Sciatic nerve (tissue), 2 donors: ENCODE measurements around the gene UPK1A. TPM values are rescaled to one million over a fixed set of nuclear protein-coding genes. Genes with fewer than 3 reads are reported as not detected.
"Not testable (repeated sequence)": the region's sequence is repeated elsewhere in the genome, so short reads cannot be mapped to it uniquely, and the experiment has no call there.

ENCODE experiments used
- ATAC-seq: fragments of 200-7000 bp; cut with Tn5 transposase; one replicate; pipeline ENCODE4 v1.9.1; 2020; ENCODE audit warnings: mild to moderate bottlenecking, moderate library complexity
- DNase-seq: peaks from one replicate; pipeline ENCODE4 v3.0.0-alpha.2; 2020; ENCODE audit warnings: low spot score
- intact Hi-C: fragments of 100-400 bp; cut with DNase I; formaldehyde crosslinking; loops from one replicate; pipeline ENCODE4 v1.14.2; 2022
- total RNA-seq: library from RNA; stranded (reverse); fragmentation: NEBNext Ultra II Directional; extraction: Animal tissue kit (Norgen Biotek cat#: 25700); gene quantifications from one replicate; pipeline ENCODE4 v1.2.1, GENCODE V29; 2021
- donor health status: DM: no; HTN: no; CAD: no.
- donor health status: DM: no; HTN: no; CAD: no.

Gene UPK1A
- total RNA-seq, 1 donor from 2014 or later = not detected

DNA sequence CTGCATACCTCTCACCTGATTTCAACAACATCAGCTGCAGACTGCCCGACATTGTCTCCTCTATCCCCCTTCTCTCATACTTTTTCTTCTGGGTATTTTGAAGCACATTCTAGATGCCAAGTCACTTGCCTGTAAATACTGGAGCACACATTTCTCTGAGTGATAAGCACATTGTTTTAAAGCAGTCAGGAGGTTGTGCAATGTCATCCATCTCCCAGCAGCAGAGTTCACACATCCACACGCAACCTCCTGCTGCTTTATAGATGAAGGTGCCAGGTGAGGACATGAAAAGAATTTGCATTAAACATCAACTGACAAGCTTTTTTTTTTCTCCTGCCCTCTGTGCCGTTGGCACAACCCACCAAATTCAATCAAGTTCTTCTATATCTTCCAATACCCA is 5.5 kb downstream of the UPK1A start:
- no peak for DNase-seq

GRCh38 chr19:35673121-35673804 is 6.9 kb downstream of the UPK1A start:
- intact Hi-C loops = no loop called here
- ATAC-seq = peak; percentile 41
- DNase-seq = no peak

More for the DNA sequence above, 5.5 kb downstream of the UPK1A start:
- intact Hi-C loops = no loop called here
- no peak for ATAC-seq

DNA sequence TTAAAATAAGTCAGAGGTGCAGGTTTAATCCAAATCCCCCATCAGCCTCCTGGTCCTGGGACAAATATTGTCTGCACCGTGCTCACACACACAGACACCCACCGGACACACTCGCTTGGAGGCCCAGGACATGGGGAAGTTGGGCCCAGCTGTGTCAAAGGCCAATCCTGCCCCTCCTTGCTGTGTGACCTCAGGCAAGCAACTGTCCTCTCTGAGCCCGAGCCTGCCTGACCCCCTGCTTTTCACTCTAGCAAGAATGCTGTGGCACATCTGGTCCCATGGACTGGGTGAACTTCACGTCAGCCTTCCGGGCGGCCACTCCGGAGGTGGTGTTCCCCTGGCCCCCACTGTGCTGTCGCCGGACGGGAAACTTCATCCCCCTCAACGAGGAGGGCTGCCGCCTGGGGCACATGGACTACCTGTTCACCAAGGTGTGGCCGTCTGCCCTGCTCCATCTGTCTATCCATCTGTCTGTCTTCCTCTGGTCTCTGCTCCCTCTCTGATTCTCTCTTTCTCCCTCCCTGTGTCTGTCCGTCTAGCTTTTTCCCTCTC is 9.3 kb downstream of the UPK1A start:
- ATAC-seq (no peak), DNase-seq (no peak)
- intact Hi-C loops = no loop called here

GRCh38 chr19:35689836-35690235 is 23.5 kb downstream of the UPK1A start:
- no peak for ATAC-seq
- DNase-seq = no peak
- intact Hi-C loops = no loop called here

- DNase-seq, intact Hi-C loops, ATAC-seq: not testable (repeated sequence)
Observed at GRCh38 chr19:35691106-35691505, 24.8 kb downstream of the UPK1A start.

DNA sequence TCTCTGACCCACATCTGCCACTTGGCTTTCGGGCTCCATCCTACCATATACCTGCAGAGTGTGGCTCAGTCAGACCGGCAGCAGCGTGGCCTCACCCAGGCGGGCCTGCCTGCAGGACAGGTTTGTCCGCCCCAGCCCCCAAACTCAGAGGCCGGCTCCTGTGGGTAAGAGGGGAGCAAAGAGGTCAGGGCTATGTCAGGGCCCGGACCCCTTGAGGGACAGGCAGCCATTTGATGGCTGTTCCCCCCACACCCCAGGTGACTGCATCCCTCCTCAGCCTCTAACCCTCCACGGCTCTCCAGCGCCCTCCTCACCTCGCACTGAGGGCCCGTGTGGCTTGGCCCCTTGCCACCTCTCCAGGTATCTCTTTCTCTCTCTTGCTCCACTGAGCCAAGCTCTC is 25.7 kb downstream of the UPK1A start:
- no peak for ATAC-seq
- intact Hi-C loops = no loop called here
- no peak for DNase-seq

DNA sequence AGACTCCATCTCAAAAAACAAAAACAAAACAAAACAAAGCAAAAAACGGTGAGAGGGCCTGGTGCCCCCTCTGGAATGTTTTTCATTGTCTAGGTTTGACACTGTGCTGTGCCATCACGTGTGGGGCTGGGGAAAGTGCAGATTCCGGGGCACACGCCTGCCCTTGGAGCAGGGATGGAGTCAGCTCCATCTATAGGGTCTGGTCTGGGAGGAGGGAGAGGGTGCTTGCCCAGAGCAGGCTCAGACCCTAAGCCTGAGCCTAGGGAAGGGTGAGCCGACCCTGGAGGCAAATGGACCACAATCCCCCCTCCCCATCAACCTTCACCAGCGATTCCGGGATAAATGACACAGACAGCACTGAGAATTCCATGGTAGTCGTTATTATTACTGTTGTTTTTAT is 27.1 kb downstream of the UPK1A start:
- DNase-seq (no peak), ATAC-seq (peak; percentile 40)
- intact Hi-C loops = no loop called here

- ATAC-seq (peak; percentile 99), DNase-seq (peak; percentile 88)
- intact Hi-C loops = no loop called here
Observed at GRCh38 chr19:35693835-35694599, 27.7 kb downstream of the UPK1A start.

GRCh38 chr19:35695895-35696422 is 29.6 kb downstream of the UPK1A start:
- ATAC-seq (no peak), DNase-seq (no peak)
- intact Hi-C loops = no loop called here

DNA sequence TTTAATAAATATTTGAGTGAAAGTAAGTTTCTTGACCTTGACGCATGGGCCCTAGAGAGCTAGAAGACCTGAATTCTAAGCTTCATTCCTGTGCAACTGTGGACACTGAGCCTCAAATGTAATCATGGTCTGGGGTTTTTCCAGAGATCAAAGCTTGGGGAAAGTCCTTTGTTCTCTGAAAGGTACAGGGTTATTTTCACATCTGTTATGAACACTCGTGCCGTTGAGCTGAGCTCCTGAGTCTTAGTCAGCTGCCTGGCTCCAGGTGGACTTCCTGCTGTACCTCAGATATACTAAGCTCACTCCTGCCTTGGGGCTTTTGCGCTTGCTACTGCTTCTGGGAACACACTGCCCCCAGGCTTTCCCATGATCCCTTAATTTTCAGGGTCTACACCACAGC is 30.5 kb downstream of the UPK1A start:
- ATAC-seq = no peak
- no peak for DNase-seq
- intact Hi-C loops = no loop called here

GRCh38 chr19:35702223-35703012 is 36.1 kb downstream of the UPK1A start:
- peak; percentile 95 for DNase-seq
- intact Hi-C loops = no loop called here
- peak; percentile 100 for ATAC-seq

DNA sequence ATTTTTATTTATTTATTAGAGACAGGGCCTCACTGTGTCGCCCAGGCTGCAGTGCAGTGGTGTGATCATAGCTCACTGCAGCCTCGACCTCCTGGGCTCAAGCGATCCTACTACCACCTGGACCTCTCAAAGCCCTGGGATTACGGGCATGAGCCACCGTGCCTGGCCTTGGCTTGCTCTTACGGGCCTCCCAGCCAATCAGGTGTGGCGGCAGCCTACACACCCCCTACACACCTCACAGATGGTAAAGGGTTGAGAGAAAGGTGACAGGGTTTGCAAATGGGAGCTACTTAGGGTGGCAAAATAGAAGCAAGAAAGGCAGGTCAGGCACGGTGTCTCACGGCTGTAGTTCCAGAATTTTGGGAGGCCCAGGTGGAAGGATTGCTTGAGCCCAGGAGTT is 37.0 kb downstream of the UPK1A start:
- DNase-seq (no peak), ATAC-seq (no peak)
- intact Hi-C loops = no loop called here

DNA sequence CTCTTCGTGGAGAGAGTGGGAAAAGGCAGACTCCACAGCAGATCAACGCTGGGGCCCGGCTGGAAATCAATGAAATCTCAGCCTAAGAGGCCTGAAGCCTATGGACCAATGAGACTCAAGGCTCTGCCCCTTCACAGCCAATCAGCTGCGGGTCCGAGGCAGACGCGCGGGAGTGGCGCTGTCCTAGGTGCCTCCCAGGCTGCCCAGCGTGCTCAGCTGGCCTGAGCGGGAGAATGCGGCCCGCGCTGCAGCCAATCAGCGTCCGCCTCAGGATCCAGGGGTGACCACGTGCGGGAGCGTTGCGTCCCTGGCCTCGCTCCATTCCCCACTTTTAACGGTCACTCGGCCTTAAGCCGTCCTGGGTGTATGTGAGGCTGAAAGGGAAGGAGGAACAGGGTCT is 37.9 kb downstream of the UPK1A start, which contains the start of gene ZBTB32:
Gene ZBTB32 (plus strand): TSS at position 341 of the 400 bp plus-strand sequence. CDS start 10,069 bp downstream, outside the sequence.
- no peak for ATAC-seq
- intact Hi-C loops = no loop called here
- no peak for DNase-seq

GRCh38 chr19:35708391-35708790 is 42.1 kb downstream of the UPK1A start:
- ATAC-seq (no peak), DNase-seq (no peak)
- intact Hi-C loops = no loop called here

- intact Hi-C loops = loop anchor here (10.0 kb wide), 1 partner anchor 566 kb away; the partner anchor contains the start of gene FXYD7
- ATAC-seq (no peak), DNase-seq (no peak)
Observed at GRCh38 chr19:35710784-35711723, 44.7 kb downstream of the UPK1A start.

DNA sequence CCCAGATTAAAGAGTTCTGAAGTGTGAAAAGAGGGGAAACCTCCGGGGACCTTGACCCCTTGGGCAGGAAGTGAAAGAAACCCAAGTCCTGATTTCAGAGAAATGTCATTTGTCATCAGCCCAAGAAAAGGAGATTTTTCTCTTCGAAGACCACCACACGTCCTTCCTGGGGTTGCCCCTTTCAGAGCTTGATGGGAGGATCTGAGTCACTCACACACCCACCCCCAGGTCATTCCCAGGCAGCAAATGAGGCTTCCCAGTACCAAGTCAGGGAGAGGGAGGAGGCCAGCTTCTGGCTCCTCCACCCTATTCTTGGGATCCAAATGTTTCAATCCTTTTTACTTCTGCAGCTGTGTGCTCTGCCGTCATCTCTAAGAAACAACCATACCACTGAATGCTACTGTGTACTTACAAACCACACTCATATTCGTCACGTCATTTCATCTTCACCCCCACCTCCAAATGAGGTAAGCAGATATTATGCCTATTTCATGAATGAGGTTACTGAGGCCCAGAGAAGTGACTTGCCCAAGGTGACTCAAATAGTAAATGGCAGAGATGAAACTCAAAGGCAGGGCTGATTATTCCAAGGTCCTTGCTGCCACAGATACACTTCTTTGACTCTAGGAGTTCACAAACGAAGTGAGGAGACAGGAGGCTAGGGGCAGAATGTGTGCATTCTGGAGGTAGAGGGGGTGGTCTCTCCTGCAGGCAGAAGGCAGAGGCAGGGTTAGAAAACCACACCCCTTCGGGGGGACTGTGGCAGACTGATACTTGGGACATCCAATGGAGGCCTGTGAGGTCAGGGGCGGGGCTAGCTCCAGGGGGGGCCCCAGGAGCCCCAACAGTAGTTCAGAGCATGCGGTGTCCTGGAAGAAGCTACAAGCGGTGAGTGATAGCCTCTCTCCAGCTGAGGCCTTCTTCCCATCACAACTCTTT is 46.5 kb downstream of the UPK1A start:
- no peak for DNase-seq
- intact Hi-C loops = loop anchor here (10.0 kb wide), 1 partner anchor 568 kb away; the partner anchor contains the start of gene FXYD7
- ATAC-seq = no peak

- no peak for DNase-seq
- intact Hi-C loops = loop anchor here (10.0 kb wide), 1 partner anchor 569 kb away; the partner anchor contains the start of gene FXYD7
- no peak for ATAC-seq
Observed at GRCh38 chr19:35713506-35713850, 47.2 kb downstream of the UPK1A start.
